Gastrocnemius medialis (tissue), 4 donors: ENCODE data around the gene TBRG4.

Source experiments
- CTCF ChIP-seq, 5 experiments: fragments of 450-650 bp in 3 of 5; fragments of 200-600 bp in 2 of 5; sonication (generic) in 2 of 5; IDR thresholded peaks in 4 of 5; conservative IDR thresholded peaks in 1 of 5; 1 replicate in 4 of 5; 2 replicates in 1 of 5; pipeline ENCODE4 v1.5.1; 2016 to 2019; ENCODE audit warnings: antibody characterized with exemption in 5 of 5, mild to moderate bottlenecking in 3 of 5, moderate library complexity in 3 of 5
- POLR2A ChIP-seq, 2 donors: fragments of 450-650 bp; IDR thresholded peaks; one replicate each; pipeline ENCODE4 v1.6.1; 2017; ENCODE audit warnings: antibody characterized with exemption in 2 of 2, mild to moderate bottlenecking in 2 of 2, moderate library complexity in 2 of 2

GRCh38 chr7:45069444-45070253 is 41.8 kb downstream of the TBRG4 start:
- TF ChIP-seq CTCF (IDR thresholded peaks at IDR 0.05 in 4 of 5, conservative IDR thresholded peaks at IDR 0.05 in 1 of 5): no peak
- TF ChIP-seq POLR2A (IDR thresholded peaks at IDR 0.05): no peak
